ENCODE data around the gene CNTLN. TPM values are rescaled to one million over a fixed set of nuclear protein-coding genes. Genes with fewer than 3 reads are reported as not detected.

The CNTLN gene
- total RNA-seq, 1 experiment from 2014 or later: 6.7 TPM

DNA sequence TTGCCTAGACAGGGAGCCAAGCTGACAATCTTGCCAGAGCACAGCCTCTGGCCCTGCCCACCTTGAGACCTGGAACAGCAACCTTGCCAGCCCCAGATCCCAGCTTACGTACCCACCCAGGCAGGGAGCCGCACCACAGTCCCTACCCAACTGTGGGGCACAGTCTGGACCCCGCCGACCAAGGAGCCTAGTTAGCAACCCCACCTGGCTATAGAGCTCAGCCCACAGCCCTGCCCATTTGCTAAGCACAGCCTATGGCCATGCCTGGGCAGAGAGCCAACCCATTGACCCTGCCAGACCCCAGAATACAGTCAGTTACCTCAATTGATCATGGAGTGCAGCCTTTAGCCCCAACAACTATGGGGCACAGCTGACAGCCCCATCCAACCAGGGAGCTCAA is 346.1 kb downstream of the CNTLN start:
- no peak for DNase-seq (ENCODE audit: unreplicated experiment)
- no peak for TF ChIP-seq CTCF (IDR thresholded peaks at IDR 0.05; ENCODE audit: unreplicated experiment)
- CTCF ChIA-PET: no interaction called here
- Mint-ChIP-seq H3K4me1 (ENCODE audit: insufficient read depth, unreplicated experiment) (no peaks in the 10 kb centered on the region), H3K27ac (ENCODE audit: low read depth, unreplicated experiment) (no peak overlapping the region), H3K4me3 (ENCODE audit: unreplicated experiment) (no peak overlapping the region), H3K27me3 (ENCODE audit: insufficient read depth, unreplicated experiment) (no peaks in the 10 kb centered on the region), H3K36me3 (ENCODE audit: insufficient read depth, unreplicated experiment) (peaks cover 5% of the 10 kb centered on the region), H3K9me3 (ENCODE audit: unreplicated experiment) (no peaks in the 10 kb centered on the region)
- intact Hi-C loops (cut with micrococcal nuclease): no loop called here
- BruUV-seq (replicated peaks): no TSS peak
- POLR2A ChIA-PET: no interaction called here

DNA sequence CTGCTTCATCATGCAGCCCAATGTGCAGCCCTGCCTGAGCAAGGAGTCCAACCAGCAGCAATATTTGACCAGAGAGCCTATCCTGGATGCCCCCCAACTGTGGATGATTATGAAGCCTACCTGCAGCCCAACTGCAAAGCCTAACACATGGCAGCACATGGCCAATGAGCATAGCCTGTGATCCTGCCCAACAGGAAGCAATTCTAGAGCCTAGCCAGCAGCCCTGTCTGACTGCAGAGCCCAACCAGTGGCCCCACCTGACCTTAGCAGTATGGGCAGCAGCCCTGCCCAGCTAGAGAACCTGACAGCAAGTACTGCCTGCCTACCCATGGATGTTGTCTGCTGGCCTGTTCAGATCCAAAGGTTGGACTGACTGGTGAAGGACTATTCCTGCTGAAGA is 346.7 kb downstream of the CNTLN start:
- H3K4me1 Mint-ChIP-seq (ENCODE audit: insufficient read depth, unreplicated experiment): no peaks in the 10 kb centered on the region
- BruUV-seq (replicated peaks): no TSS peak
- H3K4me3 Mint-ChIP-seq (ENCODE audit: unreplicated experiment): no peak overlapping the region
- no peak for DNase-seq (ENCODE audit: unreplicated experiment)
- no peak for TF ChIP-seq CTCF (IDR thresholded peaks at IDR 0.05; ENCODE audit: unreplicated experiment)
- intact Hi-C loops (cut with micrococcal nuclease): no loop called here
- no peak overlapping the region for H3K27ac Mint-ChIP-seq (ENCODE audit: low read depth, unreplicated experiment)
- no peaks in the 10 kb centered on the region for H3K27me3 Mint-ChIP-seq (ENCODE audit: insufficient read depth, unreplicated experiment)
- H3K9me3 Mint-ChIP-seq (ENCODE audit: unreplicated experiment): no peaks in the 10 kb centered on the region
- ChIA-PET POLR2A (no interaction called here), CTCF (no interaction called here)
- peaks cover 5% of the 10 kb centered on the region for H3K36me3 Mint-ChIP-seq (ENCODE audit: insufficient read depth, unreplicated experiment)

GRCh38 chr9:17484906-17485305 is 350.1 kb downstream of the CNTLN start:
- Mint-ChIP-seq H3K27ac (ENCODE audit: low read depth, unreplicated experiment) (no peak overlapping the region), H3K4me3 (ENCODE audit: unreplicated experiment) (no peak overlapping the region), H3K4me1 (ENCODE audit: insufficient read depth, unreplicated experiment) (no peaks in the 10 kb centered on the region), H3K9me3 (ENCODE audit: unreplicated experiment) (no peaks in the 10 kb centered on the region), H3K27me3 (ENCODE audit: insufficient read depth, unreplicated experiment) (no peaks in the 10 kb centered on the region), H3K36me3 (ENCODE audit: insufficient read depth, unreplicated experiment) (no peaks in the 10 kb centered on the region)
- intact Hi-C loops (cut with micrococcal nuclease): no loop called here
- CTCF ChIA-PET: interaction anchor here (1.5 to 1.7 kb wide), 2 partner anchors 26 to 422 kb away, joined by 3 to 4 read pairs; no protein-coding TSS in a partner anchor
- DNase-seq (ENCODE audit: unreplicated experiment): no peak
- TF ChIP-seq CTCF (IDR thresholded peaks at IDR 0.05; ENCODE audit: unreplicated experiment): no peak
- BruUV-seq (replicated peaks): no TSS peak
- POLR2A ChIA-PET: interaction anchor here (1.2 kb wide), 1 partner anchor 15 kb away, joined by 4 read pairs; no protein-coding TSS in a partner anchor

- Mint-ChIP-seq H3K4me3 (ENCODE audit: unreplicated experiment) (no peak overlapping the region), H3K36me3 (ENCODE audit: insufficient read depth, unreplicated experiment) (no peaks in the 10 kb centered on the region), H3K27ac (ENCODE audit: low read depth, unreplicated experiment) (no peak overlapping the region), H3K27me3 (ENCODE audit: insufficient read depth, unreplicated experiment) (no peaks in the 10 kb centered on the region), H3K9me3 (ENCODE audit: unreplicated experiment) (no peaks in the 10 kb centered on the region), H3K4me1 (ENCODE audit: insufficient read depth, unreplicated experiment) (no peaks in the 10 kb centered on the region)
- TF ChIP-seq CTCF (IDR thresholded peaks at IDR 0.05; ENCODE audit: unreplicated experiment): no peak
- ChIA-PET POLR2A (no interaction called here), CTCF (no interaction called here)
- no TSS peak for BruUV-seq (replicated peaks)
- no peak for DNase-seq (ENCODE audit: unreplicated experiment)
- intact Hi-C loops (cut with micrococcal nuclease): no loop called here
Observed at GRCh38 chr9:17486396-17486795, 351.6 kb downstream of the CNTLN start.
